Endothelial cell of umbilical vein (primary cell): ENCODE results near the gene THY1. TPM values are rescaled to one million over a fixed set of nuclear protein-coding genes. Genes with fewer than 3 reads are reported as not detected.

Experiments used
- BruUV-seq: library from RNA; stranded (reverse); fragments of 400-500 nt; replicated peaks from 2 replicates; lab custom pipeline; 2021; lab: Mats Ljungman, UMichigan
- CTCF ChIA-PET: fragments of 300-600, 350-600 bp; sonication (Branson Sonifier 250); formaldehyde crosslinking; loops from one replicate; lab custom pipeline; 2021; ENCODE audit warnings: antibody characterized with exemption, inconsistent platforms; lab: Charles Lee
- POLR2A ChIA-PET: fragments of 300-600, 350-600 bp; sonication (Branson Sonifier 250); formaldehyde crosslinking; loops from one replicate; lab custom pipeline; 2021; ENCODE audit warnings: antibody characterized with exemption, inconsistent platforms; lab: Charles Lee
- DNase-seq: peaks from one replicate; pipeline ENCODE4 v3.0.0-alpha.2; 2011; ENCODE audit warnings: low read depth, low spot score
- FAIRE-seq: peaks from 2 replicates; lab custom pipeline; 2011; peaks lifted over from hg19 to GRCh38; lab: Jason Lieb, UNC
- H2AFZ ChIP-seq: 2 replicates; pipeline ENCODE4 v1.6.0; 2012; ENCODE audit warnings: low read depth, low read length, control low read depth, inconsistent platforms
- H3K27ac ChIP-seq: 2 replicates; pipeline ENCODE4 v1.5.1; 2011; ENCODE audit warnings: low read depth, mild to moderate bottlenecking, control low read depth, low read length, moderate library complexity; ENCODE audit not compliant: insufficient read depth
- H3K27me3 ChIP-seq, 2 experiments: 2 replicates each; pipeline versions ENCODE4 v1.6.0 to v1.6.1; 2011; ENCODE audit warnings: low read length in 2 of 2, mixed read lengths in 1 of 2; ENCODE audit not compliant: control insufficient read depth in 2 of 2, insufficient read depth in 2 of 2
- H3K36me3 ChIP-seq, 2 experiments: 2 replicates in 1 of 2; 3 replicates in 1 of 2; pipeline ENCODE4 v1.5.1; 2011; ENCODE audit warnings: low read length in 2 of 2, mild to moderate bottlenecking in 1 of 2, moderate library complexity in 1 of 2; ENCODE audit not compliant: control insufficient read depth in 2 of 2, insufficient read depth in 2 of 2; ENCODE audit errors: extremely low read depth in 1 of 2
- H3K4me1 ChIP-seq: 3 replicates; pipeline ENCODE4 v1.5.1; 2011; ENCODE audit warnings: mild to moderate bottlenecking, low read length; ENCODE audit not compliant: control insufficient read depth, insufficient read depth; ENCODE audit errors: extremely low read depth
- H3K4me2 ChIP-seq: 2 replicates; pipeline ENCODE4 v1.6.1; 2011; ENCODE audit warnings: low read length, control low read depth, mixed read lengths; ENCODE audit not compliant: insufficient read depth
- H3K4me3 ChIP-seq, 3 experiments: fragments of 200-600 bp in 1 of 3; sonication (generic), shearing (Covaris generic) in 1 of 3; replicated peaks in 1 of 3; 2 replicates each; pipeline ENCODE4 v1.5.1; 2011 to 2016; ENCODE audit warnings: control low read depth in 3 of 3, low read length in 3 of 3, mild to moderate bottlenecking in 2 of 3, inconsistent platforms in 1 of 3, low read depth in 1 of 3, moderate library complexity in 1 of 3; ENCODE audit not compliant: insufficient read depth in 1 of 3
- H3K79me2 ChIP-seq: 2 replicates; pipeline ENCODE4 v1.6.0; 2012; ENCODE audit warnings: low read length, inconsistent platforms; ENCODE audit not compliant: control insufficient read depth, insufficient read depth
- H3K9ac ChIP-seq: replicated peaks from 2 replicates; pipeline ENCODE3; 2011; ENCODE audit warnings: low read length, control low read depth; ENCODE audit not compliant: insufficient read depth; ENCODE audit errors: extremely low read depth
- H3K9me1 ChIP-seq: replicated peaks from 3 replicates; pipeline ENCODE4 v1.6.0; 2011; ENCODE audit warnings: mild to moderate bottlenecking, low read length; ENCODE audit not compliant: control insufficient read depth, insufficient read depth; ENCODE audit errors: extremely low read depth
- H3K9me3 ChIP-seq: replicated peaks from 2 replicates; pipeline ENCODE4 v1.5.1; 2012; ENCODE audit warnings: low read length, inconsistent platforms; ENCODE audit not compliant: control insufficient read depth, insufficient read depth
- H4K20me1 ChIP-seq: replicated peaks from 2 replicates; pipeline ENCODE3; 2011; ENCODE audit warnings: mild to moderate bottlenecking, low read length; ENCODE audit not compliant: control insufficient read depth, insufficient read depth; ENCODE audit errors: extremely low read depth
- EZH2 ChIP-seq: IDR thresholded peaks from 2 replicates; pipeline ENCODE4 v1.6.1; 2012; ENCODE audit warnings: borderline replicate concordance, low read depth, mild to moderate bottlenecking, moderate library complexity, low read length, inconsistent platforms; ENCODE audit not compliant: severe bottlenecking
- FOS ChIP-seq: IDR thresholded peaks from 2 replicates; pipeline ENCODE4 v1.6.1; 2011; ENCODE audit warnings: mild to moderate bottlenecking, low read length, moderate library complexity, borderline replicate concordance; ENCODE audit not compliant: insufficient read depth
- JUN ChIP-seq: IDR thresholded peaks from 2 replicates; pipeline ENCODE4 v1.6.1; 2011; ENCODE audit warnings: borderline replicate concordance, low read depth; ENCODE audit not compliant: insufficient read length, insufficient read depth
- MYC ChIP-seq: IDR thresholded peaks from one replicate; pipeline ENCODE4 v1.6.1; 2011; ENCODE audit warnings: mild to moderate bottlenecking, low read depth, low read length
- POLR2A ChIP-seq: IDR thresholded peaks from 2 replicates; pipeline ENCODE4 v1.6.1; 2012; ENCODE audit warnings: low read depth, mild to moderate bottlenecking, control low read depth, low read length
- POLR2AphosphoS5 ChIP-seq: IDR thresholded peaks from 2 replicates; pipeline ENCODE4 v1.6.1; 2012; ENCODE audit warnings: low read depth, mild to moderate bottlenecking, control low read depth, low read length, moderate library complexity; ENCODE audit not compliant: insufficient read depth
- dilution Hi-C: fragments of 300-500 bp; cut with MboI; formaldehyde crosslinking; loops from one replicate; pipeline ENCODE4 v1.15.0; 2019; ENCODE audit warnings: low sequenced_read_pairs; ENCODE audit not compliant: extremely low pct_ligation_motif_present
- intact Hi-C: fragments of 100-400 bp; cut with micrococcal nuclease; formaldehyde crosslinking; loops from one replicate; pipeline ENCODE4 v1.10.0; 2022
- polyA plus RNA-seq, 4 experiments: library from polyadenylated mRNA; depleted of rRNA in 3 of 4; stranded (reverse) in 3 of 4; unstranded in 1 of 4; fragments of >200 nt; gene quantifications; 2 replicates each; pipeline versions ENCODE4 v1.2.1 to v1.2.3, GENCODE V29; 2011 to 2012; ENCODE audit warnings: missing spikeins in 1 of 4
- total RNA-seq: library from RNA; stranded (reverse); gene quantifications from 2 replicates; pipeline ENCODE4 v1.2.3, GENCODE V29; 2021
- TF ChIP-seq, protein P1 (sequence below), 2 donors: IDR thresholded peaks; 1 replicate in 1 of 2; 2 replicates in 1 of 2; pipeline ENCODE4 v1.5.1; 2011; ENCODE audit warnings: low read length in 2 of 2, mild to moderate bottlenecking in 2 of 2, moderate library complexity in 2 of 2, control low read depth in 1 of 2, inconsistent platforms in 1 of 2, low read depth in 1 of 2; ENCODE audit not compliant: insufficient read depth in 1 of 2; ENCODE audit errors: extremely low read depth in 1 of 2

THY1 gene
- total and polyA plus RNA-seq, 2 donors (not counting 3 experiments of a cell fraction or from before 2014, with no cell fraction given) = 0.75 to 1.4 TPM

- H3K9me3 ChIP-seq = no peaks in the 10 kb centered on the region
- no peak overlapping the region for H2AFZ ChIP-seq
- no peak for FAIRE-seq
- H3K27ac ChIP-seq = no peak overlapping the region
- DNase-seq = peak; percentile 50
- intact Hi-C loops (loop anchor here (5.0 kb wide), 1 partner anchor 164 kb away; the partner anchor contains the start of gene CBL), dilution Hi-C loops (no loop called here)
- no peaks in the 10 kb centered on the region for H3K4me1 ChIP-seq
- ChIA-PET POLR2A (no interaction called here), CTCF (interaction anchor here (1.0 to 11.7 kb wide), 6 partner anchors 9 to 103 kb away, joined by 3 to 154 read pairs (median 12); partner anchors contain the start of genes C1QTNF5 and USP2)
- TF ChIP-seq POLR2AphosphoS5 (no peak), POLR2A (no peak), MYC (no peak)
- TF ChIP-seq, protein P1, sequence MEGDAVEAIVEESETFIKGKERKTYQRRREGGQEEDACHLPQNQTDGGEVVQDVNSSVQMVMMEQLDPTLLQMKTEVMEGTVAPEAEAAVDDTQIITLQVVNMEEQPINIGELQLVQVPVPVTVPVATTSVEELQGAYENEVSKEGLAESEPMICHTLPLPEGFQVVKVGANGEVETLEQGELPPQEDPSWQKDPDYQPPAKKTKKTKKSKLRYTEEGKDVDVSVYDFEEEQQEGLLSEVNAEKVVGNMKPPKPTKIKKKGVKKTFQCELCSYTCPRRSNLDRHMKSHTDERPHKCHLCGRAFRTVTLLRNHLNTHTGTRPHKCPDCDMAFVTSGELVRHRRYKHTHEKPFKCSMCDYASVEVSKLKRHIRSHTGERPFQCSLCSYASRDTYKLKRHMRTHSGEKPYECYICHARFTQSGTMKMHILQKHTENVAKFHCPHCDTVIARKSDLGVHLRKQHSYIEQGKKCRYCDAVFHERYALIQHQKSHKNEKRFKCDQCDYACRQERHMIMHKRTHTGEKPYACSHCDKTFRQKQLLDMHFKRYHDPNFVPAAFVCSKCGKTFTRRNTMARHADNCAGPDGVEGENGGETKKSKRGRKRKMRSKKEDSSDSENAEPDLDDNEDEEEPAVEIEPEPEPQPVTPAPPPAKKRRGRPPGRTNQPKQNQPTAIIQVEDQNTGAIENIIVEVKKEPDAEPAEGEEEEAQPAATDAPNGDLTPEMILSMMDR (IDR thresholded peaks at IDR 0.05; ENCODE audit: extremely low read depth in 1 of 2, insufficient read depth in 1 of 2, low read depth in 1 of 2, low read length in 2 of 2) = peak in 1 of 2 donors; percentile 38
- peaks cover 0 to 2% of the 10 kb centered on the region in 2 experiments for H3K27me3 ChIP-seq
- H3K9me1 ChIP-seq = no peaks in the 10 kb centered on the region
- H3K9ac ChIP-seq = no peak overlapping the region
- no peaks in the 10 kb centered on the region for H3K36me3 ChIP-seq
- BruUV-seq = no TSS peak
- H4K20me1 ChIP-seq = no peaks in the 10 kb centered on the region
- H3K4me2 ChIP-seq = no peak overlapping the region
- H3K4me3 ChIP-seq = no peak overlapping the region
- H3K79me2 ChIP-seq = no peaks in the 10 kb centered on the region
Measured at GRCh38 chr11:119371778-119372182, 51.2 kb downstream of the THY1 start.

GRCh38 chr11:119371067-119371601 is 51.8 kb downstream of the THY1 start:
- no peak overlapping the region for H3K4me2 ChIP-seq
- BruUV-seq = no TSS peak
- no peak overlapping the region for H2AFZ ChIP-seq
- H4K20me1 ChIP-seq = no peaks in the 10 kb centered on the region
- no peak overlapping the region for H3K4me3 ChIP-seq
- TF ChIP-seq FOS (no peak), JUN (no peak), MYC (no peak), POLR2A (no peak), EZH2 (no peak)
- ChIA-PET CTCF (interaction anchor here (0.9 to 11.7 kb wide), 7 partner anchors 10 to 104 kb away, joined by 3 to 154 read pairs (median 10); partner anchors contain the start of genes C1QTNF5 and USP2), POLR2A (no interaction called here)
- peaks cover 0 to 4% of the 10 kb centered on the region in 2 experiments for H3K27me3 ChIP-seq
- H3K36me3 ChIP-seq = no peaks in the 10 kb centered on the region
- intact Hi-C loops = loop anchor here (5.0 kb wide), 1 partner anchor 164 kb away; the partner anchor contains the start of gene CBL
- no peak overlapping the region for H3K27ac ChIP-seq
- no peak for FAIRE-seq
- H3K79me2 ChIP-seq = no peaks in the 10 kb centered on the region
- H3K9me1 ChIP-seq = no peaks in the 10 kb centered on the region
- no peak for DNase-seq
- H3K4me1 ChIP-seq = no peaks in the 10 kb centered on the region
- H3K9ac ChIP-seq = no peak overlapping the region
- dilution Hi-C loops = no loop called here
- no peaks in the 10 kb centered on the region for H3K9me3 ChIP-seq
